SHP77 (cell line): Measurements from ENCODE around the gene TOB1.

ENCODE experiments used
- DNase-seq, 2 experiments: peaks; one replicate each; lab custom pipeline; 2025; lab: John Stamatoyannopoulos, UW

The TOB1 gene

DNA sequence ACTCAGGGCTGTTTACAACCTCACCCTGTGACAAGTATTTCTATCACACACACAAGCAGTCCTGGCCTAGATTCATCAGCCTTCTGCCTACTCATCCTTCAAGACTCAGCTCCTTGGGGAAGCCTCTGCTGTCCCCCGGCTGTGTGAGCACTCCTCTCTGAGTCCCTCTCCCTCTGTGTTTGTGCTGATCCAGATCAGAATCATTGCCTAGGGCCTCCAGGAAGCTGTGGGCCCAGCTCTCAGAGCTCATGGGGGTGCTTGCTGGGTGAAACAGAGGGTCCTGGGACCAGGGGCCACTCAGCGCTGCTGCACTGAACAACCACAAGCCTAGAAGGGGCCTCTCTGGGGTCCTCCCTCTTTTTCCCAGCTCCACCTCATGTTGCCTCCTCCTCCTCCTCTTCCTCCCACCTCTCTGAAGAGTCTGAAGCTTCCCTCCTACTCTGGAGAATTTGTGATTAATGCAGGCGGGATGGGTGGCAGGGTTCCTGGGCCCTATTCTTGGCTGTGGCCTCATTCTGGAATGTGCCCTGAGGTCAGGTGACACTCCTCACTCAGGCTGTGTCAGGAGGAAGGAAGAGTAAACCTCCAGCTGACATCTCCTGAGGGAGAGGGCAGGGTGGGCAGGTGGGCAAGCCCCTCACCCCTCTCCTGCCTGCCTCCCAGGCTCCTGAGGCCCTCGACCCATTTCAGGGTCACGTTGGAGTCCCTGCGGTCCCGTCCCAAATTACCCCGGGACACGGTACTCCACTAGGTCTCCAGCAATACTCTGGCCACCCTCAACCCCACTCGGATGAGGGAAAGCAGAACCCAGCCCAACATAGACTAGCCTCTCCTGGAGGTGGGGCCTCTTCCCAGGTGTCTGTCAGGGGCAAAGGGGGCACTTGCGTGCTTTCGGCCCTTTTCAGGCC, 20.7 kb downstream of the TOB1 start:
- DNase-seq = no peak

DNA sequence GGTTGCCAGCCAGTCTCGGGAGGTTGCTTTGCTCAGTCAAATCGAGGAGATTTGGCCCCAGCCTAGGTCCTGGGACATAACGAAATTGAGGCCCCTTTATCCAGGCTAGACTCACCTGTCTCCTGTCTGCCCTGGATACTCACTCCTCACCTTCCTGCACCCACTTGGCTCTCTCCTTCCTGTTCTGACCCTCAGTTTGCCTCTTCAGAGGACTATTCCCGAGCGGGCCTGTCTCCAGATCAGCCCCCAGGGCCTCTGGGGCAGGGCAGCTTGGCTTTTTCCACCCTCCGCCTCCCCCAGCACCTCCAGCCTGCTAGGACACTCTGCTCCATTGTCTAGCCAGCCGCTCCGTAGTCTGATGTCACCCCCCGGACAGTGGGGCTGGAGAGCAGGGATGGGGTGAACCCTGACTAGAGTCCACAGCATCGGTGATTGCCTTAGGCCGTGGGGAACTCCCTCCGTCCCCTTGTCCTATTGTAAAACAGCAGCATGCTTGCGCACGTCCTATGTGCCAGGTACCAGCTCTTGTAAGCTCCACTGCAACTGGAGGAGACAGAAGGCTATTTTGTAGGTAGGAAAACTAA, 21.9 kb downstream of the TOB1 start:
- no peak for DNase-seq

DNA sequence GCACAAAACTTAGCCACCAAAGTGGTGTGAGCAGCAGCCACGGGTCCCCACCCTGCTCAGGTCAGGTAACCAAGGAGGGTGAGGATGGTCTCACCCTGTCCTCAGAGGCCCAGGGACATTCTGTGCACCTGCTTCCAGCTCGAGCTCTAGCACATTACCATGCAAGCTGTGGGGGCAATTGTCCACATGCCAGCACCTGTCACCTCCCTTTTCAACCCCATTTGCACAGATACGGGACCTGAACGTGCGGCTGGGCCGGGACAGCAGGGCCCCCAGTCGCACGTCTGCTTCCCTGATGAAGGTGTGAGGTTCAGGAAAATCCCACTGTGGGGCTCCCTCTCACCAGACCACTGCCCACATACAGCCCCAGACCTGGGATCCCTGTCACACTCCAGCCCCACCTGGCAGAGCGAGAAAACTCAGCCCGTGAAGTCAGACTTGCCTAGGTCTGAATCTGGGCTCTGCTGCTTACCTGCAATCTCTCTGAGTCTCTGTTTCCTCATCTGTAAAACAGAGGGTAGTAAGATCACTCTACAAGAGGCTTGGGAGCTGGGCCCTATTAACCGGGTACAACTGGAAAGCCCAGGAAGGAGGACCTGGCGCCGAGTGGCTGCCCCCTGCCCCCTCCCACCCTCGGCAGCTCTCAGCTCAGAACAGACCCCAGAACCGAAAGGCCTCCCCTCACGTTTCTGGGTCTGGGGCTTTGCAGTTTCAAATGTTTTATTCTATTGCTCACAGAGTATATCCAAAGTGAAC, 22.8 kb downstream of the TOB1 start:
- DNase-seq = no peak

DNA sequence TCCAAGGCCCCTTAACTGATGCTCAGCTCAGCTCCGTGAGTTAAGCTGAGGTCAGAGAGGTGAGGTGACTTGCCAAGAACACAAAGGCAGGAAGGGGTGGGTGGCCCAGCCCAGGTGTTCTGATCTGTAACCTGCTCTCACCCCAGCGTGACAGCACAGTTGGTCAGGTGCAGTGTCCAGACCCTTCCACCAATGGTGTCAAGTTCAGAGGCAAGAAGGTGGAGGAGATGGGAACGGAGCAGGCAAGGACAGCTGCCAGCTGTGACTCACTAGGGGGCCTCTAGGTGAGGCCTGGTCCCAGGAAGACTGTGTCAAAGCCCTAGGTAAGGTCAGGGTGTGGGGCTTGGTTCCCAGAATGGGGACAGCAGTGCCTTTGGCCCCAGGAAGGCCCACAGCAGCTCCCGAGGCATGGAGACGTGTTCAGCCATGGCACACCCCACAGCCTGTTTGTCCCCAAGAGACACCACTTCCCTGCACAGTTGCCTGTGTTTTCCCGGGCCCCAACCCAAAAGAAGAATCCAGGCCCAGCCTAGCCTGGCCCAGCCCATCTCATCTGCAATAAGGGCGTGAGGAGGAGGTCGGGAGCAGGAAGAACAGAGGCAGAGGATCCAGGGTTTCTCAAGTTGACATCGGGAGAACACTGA, 23.5 kb downstream of the TOB1 start:
- no peak for DNase-seq

DNA sequence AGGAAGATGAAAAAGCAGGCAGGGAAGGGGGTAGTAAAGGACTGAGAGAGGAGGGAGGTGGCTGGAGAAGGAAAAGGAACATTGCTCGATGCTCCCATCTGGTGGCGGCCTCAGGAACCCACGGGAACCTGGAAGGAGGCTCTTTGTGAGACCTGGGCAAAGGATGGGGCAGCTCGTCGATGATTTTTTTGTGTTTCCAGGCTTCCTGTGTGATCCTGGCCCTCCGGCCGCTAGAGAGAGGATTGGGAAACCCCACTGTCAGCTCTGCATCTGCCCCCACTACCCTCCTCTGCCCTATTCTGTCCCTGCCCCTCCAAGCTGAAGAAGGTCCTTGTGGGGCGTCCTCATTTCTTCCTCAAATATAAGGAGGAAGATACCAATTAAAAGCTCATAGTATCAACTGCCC, 24.2 kb downstream of the TOB1 start:
- peak; percentile 60 to 70 for DNase-seq

DNA sequence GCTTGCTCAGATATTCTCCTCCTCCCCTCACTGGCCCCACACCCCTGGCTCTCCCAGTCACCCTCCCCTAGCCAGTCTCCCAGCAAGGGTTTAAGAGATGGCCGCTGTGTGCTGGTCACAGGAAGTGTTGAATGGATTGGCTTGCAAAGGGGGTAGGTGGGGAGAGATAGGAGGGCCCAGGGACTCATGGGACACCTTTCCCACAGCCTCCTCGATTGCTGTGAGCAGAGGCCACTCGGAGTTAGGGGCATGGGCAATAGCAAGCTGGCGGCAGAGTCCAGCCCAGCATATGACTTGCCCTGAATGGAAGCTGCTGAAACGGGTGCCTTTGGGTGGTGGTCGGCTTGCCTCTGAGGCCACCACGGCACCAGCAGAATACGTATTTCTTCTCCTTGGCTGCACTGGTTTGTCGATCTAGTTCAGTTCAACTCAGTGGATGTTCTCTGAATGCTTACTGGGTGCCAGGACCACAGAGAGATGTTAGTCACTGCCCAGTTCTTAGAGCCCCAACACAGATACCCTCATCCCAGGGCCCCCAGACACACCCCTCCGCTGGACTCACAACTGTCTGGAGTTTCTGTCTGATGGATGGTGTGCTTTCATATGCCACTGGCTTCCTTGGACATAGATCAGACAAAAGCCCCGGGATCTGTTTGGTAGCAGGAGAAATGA, 24.7 kb downstream of the TOB1 start:
- no peak for DNase-seq

DNA sequence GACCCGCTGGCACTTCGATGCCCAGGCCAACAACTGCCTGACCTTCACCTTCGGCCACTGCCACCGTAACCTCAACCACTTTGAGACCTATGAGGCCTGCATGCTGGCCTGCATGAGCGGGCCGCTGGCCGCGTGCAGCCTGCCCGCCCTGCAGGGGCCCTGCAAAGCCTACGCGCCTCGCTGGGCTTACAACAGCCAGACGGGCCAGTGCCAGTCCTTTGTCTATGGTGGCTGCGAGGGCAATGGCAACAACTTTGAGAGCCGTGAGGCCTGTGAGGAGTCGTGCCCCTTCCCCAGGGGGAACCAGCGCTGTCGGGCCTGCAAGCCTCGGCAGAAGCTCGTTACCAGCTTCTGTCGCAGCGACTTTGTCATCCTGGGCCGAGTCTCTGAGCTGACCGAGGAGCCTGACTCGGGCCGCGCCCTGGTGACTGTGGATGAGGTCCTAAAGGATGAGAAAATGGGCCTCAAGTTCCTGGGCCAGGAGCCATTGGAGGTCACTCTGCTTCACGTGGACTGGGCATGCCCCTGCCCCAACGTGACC, 25.8 kb downstream of the TOB1 start:
- DNase-seq = no peak

DNA sequence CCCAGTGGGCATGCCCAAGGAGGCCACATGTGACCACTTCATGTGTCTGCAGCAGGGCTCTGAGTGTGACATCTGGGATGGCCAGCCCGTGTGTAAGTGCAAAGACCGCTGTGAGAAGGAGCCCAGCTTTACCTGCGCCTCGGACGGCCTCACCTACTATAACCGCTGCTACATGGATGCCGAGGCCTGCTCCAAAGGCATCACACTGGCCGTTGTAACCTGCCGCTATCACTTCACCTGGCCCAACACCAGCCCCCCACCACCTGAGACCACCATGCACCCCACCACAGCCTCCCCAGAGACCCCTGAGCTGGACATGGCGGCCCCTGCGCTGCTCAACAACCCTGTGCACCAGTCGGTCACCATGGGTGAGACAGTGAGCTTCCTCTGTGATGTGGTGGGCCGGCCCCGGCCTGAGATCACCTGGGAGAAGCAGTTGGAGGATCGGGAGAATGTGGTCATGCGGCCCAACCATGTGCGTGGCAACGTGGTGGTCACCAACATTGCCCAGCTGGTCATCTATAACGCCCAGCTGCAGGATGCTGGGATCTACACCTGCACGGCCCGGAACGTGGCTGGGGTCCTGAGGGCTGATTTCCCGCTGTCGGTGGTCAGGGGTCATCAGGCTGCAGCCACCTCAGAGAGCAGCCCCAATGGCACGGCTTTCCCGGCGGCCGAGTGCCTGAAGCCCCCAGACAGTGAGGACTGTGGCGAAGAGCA, 26.4 kb downstream of the TOB1 start:
- no peak for DNase-seq

DNA sequence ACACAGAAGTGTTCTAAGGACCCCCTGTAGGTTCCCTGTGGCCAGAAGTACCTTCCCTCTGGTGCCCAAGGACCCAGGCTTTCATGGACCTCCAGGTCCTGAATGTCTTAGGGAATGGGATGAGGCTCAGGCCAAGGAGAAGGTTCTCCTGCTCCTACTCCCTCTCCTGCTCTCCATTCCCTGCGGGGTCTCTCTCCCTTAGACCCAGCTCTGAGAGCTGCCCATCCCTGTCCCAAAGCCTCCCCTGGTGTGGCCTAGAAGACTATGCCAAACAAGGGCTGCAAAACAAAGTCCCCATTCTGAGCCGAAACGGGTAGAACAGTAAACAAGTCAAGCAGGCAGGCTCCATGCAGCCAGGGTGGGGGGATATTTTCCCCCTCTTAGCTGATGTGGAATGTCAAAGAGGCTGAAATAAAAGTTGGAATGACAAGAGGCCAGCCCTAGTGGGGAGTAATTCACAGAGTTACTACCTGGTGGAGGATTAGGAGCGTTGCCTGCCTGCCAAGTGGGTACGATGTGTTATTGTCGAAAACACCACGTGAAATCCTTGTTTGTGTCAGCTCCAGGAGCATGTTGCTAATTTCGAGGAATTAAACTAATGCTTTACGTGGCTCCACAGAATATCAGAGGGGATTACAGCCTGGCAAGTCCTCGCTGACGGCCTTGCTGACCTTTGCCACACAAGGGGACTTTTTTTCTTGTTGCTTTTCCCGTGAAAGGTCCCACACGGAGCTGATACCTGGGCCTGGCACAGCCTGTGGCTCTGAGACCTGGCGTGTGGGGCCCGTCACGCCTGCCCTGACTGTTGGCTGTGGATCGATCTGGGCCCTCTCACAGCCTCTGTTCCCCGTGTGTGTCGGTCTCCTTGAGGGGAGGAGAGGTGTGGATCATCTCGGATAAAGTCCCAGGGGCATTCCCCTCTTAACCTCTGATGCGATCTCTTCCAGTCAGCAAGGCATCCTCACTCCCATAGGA, 27.9 kb downstream of the TOB1 start:
- DNase-seq = no peak

DNA sequence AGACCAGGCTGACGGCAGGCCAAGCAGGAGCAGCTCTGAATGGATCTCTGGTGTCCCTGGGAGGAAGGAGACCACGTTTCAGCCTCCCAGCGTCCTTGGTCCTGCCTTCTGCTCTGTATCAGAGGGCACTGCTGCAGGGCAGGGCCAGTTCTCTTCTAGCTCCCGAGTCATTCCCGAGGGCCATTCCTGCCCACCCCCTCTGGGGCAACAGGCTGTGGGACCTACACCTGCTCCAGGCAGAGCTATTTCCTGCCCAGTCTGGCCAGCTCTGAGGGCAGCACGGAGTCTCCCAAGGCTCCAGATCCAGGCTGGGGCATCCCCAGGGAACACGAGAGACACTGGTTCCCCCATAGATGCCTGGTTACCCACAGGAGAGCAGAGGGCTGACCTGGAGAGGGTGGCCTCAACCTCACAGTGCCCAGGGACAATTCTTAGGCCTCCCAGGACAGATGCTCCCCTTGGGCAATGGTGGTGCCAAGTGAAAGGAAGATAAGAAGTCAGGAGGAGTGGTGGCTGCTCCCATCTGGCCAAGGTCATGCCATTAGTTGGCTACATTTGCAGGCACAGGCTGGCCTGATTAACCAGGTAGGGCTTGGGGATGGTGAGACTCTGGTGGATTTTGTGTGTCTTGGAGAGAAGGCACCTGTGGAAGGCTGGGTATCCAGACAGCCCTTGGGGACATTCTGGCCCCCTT, 28.7 kb downstream of the TOB1 start:
- DNase-seq = no peak

DNA sequence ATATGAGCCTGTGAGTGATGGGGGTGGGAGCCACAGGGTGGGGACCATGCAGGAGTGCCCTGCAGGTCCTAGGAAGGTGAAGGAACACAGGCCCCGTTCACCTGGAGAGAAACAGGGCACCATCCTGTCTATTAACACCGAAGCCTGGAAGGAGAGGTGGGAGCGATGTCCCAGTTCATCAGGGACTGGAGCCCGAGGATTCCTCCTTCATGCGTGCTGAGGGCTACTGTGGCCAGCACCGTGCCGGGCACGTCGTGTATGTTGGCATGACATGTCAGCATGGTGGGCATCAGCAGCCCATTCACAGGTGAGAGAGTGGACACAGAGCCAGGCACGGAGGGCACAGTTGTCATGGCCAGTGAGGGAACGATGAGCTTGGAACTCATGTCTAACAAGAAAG, 29.3 kb downstream of the TOB1 start:
- no peak for DNase-seq

DNA sequence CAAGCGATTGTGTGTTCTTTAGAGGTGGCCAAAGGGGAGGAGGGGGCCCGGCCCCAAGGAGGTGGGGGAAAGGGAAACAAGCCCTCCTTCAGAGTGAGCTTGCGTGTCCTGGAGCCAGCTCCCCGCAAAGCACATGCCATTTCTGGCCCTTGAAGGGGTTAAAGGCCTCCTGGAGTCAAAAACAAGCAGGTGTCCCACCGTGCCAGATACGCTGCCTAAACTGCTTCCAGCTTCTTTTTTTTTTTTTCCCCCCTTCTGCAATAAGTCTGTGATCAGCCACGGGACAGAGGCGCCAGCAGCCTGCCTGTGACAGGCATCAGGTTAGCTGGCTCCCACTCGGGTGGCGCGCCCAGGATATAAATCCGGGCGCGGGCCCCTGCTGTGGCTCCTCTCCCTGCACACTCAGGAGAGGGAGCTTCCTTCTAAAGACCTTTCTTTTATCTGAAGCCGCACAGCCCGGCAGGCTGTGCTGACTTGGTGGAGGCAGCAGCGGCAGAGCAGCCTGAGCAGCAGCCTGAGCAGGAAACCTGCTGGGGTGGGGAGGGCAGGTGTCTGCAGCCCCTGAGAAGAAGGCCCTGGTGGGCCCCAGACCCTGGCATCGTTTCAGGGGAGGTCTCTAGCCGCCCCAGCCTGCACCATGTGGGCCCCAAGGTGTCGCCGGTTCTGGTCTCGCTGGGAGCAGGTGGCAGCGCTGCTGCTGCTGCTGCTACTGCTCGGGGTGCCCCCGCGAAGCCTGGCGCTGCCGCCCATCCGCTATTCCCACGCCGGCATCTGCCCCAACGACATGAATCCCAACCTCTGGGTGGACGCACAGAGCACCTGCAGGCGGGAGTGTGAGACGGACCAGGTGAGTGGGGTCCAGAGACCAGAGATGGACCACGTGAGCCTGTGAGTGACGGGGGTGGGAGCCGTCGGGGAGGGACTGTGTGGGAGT, 30.6 kb downstream of the TOB1 start, which contains the start of gene WFIKKN2:
WFIKKN2 (plus strand) TSS at position 286 of the 934 bp plus-strand sequence; CDS start at position 638, 352 bp downstream.
- no peak for DNase-seq

DNA sequence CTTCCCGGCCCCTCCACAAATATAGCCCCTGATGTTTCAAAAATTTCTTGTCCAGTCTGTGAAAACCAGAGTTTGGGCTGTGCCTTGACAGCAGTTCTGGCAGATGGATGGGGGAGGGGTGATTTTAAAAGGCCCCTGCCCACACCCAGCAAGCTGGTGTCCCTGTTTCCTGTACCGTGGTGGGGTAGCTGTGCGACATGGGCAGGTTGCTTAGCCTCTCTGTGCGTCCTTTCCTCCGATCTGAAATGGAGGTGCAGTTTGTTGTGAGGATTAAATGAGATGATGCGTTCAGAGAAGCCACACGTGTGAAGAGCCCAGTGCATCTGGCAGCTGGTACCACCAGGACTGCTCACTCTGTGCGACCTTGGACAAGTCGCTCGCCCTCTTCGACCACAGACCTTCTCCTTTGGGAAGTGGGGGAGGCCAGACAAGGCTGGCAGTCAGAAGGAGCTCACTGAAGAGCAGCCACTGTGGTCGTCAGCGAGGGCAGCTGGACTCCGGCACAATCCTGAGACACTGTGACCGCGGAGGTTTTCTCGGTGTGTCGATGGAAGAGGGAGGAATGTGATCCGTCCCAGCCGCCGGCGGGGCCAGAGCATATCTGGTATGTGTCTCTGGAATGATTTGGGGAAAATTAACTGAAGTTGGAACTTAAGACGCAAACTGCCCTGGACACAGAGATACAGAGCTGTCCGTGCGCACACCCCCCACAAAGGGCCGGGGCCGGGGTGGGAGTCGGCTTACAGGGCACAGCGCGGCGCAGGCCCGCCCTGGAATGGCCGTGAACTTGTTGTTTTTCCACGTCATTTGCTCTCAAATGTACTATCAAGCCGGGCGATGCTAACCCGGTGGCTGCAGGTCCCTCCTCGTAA, 31.5 kb downstream of the TOB1 start:
- DNase-seq = no peak

DNA sequence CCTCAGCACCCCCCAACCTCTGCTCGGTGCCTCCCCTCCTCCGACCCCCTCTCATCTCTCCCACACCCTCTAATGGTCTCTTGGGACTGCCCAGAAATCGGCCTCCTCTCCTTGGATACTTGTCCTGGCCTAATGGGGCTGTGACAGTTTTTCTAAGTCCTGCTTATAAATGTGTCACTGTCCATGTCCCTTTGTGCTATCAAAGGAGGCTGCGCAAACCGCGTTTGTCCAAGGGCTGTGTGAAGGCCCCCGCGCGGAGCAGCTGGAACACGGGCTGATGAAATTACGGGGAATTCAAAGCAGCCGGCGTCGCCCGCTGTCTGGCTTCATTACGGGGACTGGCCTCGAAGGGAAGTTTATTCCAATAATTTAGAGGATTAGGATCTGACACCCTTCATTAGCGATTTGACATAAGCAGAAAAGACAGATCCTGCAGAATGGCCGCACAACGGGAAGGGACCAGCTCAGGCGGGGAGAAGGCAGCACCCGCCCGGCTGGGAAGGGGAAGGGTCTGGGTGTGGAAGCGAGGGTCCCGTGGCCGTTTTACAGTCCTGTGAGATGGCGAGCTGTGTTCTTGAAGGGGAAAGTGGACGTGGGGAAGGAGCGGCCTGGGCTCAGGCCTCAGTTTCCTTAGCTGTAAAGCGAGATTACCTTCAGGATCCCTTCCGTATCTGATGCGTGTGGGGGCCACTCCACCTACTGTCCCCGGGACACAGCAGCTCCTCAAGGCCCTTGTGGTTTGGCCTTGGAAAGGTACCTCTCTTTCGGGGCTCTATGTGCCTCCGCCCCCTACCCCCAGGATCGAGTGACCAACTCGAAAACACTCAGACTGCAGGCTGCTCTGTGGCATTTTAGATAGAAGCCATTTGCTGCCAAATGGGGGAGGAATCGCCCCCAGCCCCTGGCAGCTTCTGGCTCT, 32.4 kb downstream of the TOB1 start:
- DNase-seq = no peak

DNA sequence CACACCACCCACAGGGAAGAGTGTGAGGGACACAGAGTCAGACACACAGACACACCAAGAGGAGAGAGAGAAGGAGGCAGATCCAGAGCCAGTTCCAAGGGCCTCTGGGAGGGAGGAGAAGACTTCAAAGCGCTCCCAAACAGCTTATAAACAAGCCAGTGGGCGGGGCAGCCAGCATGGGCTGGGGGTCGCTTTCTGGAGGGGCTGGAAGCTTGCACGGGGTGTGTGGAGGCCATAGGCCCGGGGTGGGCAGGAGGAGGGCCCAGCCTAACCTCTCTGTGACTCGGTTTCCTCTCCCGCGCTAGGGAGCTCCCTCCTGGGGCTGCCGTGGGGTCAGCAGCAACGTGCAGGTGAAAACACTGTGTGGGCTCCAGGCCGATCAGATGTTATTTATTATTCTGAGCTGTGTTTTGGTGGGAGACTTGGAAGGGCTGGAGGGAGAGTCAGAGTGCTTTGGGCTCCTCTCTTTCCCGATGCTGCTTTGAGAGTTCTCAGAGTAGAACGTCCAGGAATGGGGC, 33.2 kb downstream of the TOB1 start:
- DNase-seq = no peak
